ENCODE data around the gene VGLL4.

GRCh38 chr3:11565932-11566331, 77.8 kb downstream of the VGLL4 start:
- TF ChIP-seq POLR2A (IDR thresholded peaks at IDR 0.05) (no peak), POLR2AphosphoS5 (IDR thresholded peaks at IDR 0.05; ENCODE audit: insufficient read depth in 1 of 2, low read depth in 1 of 2) (no peak)
